ENCODE measurements around the gene RPS24. TPM values are rescaled to one million over a fixed set of nuclear protein-coding genes. Genes with fewer than 3 reads are reported as not detected.

Gene RPS24
- polyA plus RNA-seq, 1 donor (not counting 4 experiments of a cell fraction or from before 2014, with no cell fraction given) = 5,180 TPM

GRCh38 chr10:78044179-78044578, 10.5 kb downstream of the RPS24 start:
- TF ChIP-seq CTCF (optimal IDR thresholded peaks at IDR 0.05 in 1 of 3, IDR thresholded peaks at IDR 0.05 in 1 of 3, conservative IDR thresholded peaks at IDR 0.05 in 1 of 3; ENCODE audit: extremely low read depth in 1 of 3, insufficient read depth in 2 of 3, low read length in 3 of 3) = no peak
- no peak for TF ChIP-seq EZH2 (IDR thresholded peaks at IDR 0.05; ENCODE audit: low read length)
- no peak overlapping the region for H3K4me3 ChIP-seq (ENCODE audit: control insufficient read depth in 2 of 3, extremely low read depth in 1 of 3, insufficient read depth in 2 of 3, low read depth in 1 of 3, low read length in 3 of 3)
- H3K4me1 ChIP-seq (ENCODE audit: control insufficient read depth, extremely low read depth, insufficient read depth, low read length) = peaks cover 11% of the 10 kb centered on the region
- H3K9ac ChIP-seq (ENCODE audit: control insufficient read depth, extremely low read depth, insufficient read depth, low read length) = no peak overlapping the region
- dilution Hi-C loops (cut with MboI; ENCODE audit: extremely low pct_ligation_motif_present, low sequenced_read_pairs) = no loop called here
- H3K79me2 ChIP-seq (ENCODE audit: control insufficient read depth, insufficient read depth, low read length) = peaks cover 22% of the 10 kb centered on the region
- H4K20me1 ChIP-seq (ENCODE audit: control insufficient read depth, extremely low read depth, insufficient read depth, low read length) = peaks cover 38% of the 10 kb centered on the region
- DNase-seq (ENCODE audit: low read depth, low spot score) (no peak), FAIRE-seq (no peak)
- H3K27ac ChIP-seq (ENCODE audit: control insufficient read depth, insufficient read depth, low read length) = no peak overlapping the region
- no peaks in the 10 kb centered on the region for H3K27me3 ChIP-seq (ENCODE audit: control insufficient read depth, extremely low read depth, insufficient read depth, low read length)
- H3K9me1 ChIP-seq (ENCODE audit: control insufficient read depth, extremely low read depth, insufficient read depth, low read length) = peaks cover 8% of the 10 kb centered on the region
- H3K36me3 ChIP-seq (ENCODE audit: control insufficient read depth in 2 of 2, extremely low read depth in 1 of 2, insufficient read depth in 2 of 2, low read length in 2 of 2) = peaks cover 25 to 35% of the 10 kb centered on the region in 2 experiments
- H3K9me3 ChIP-seq (ENCODE audit: control insufficient read depth, low read depth, low read length) = no peaks in the 10 kb centered on the region
- no peak overlapping the region for H2AFZ ChIP-seq (ENCODE audit: control insufficient read depth, low read length)
- H3K4me2 ChIP-seq (ENCODE audit: control insufficient read depth, extremely low read depth, insufficient read depth, low read depth, low read length) = no peak overlapping the region

GRCh38 chr10:78044699-78045098, 11.0 kb downstream of the RPS24 start:
- Histone ChIP-seq H3K4me1 (ENCODE audit: control insufficient read depth, extremely low read depth, insufficient read depth, low read length) (peaks cover 9% of the 10 kb centered on the region), H3K27me3 (ENCODE audit: control insufficient read depth, extremely low read depth, insufficient read depth, low read length) (no peaks in the 10 kb centered on the region), H2AFZ (ENCODE audit: control insufficient read depth, low read length) (no peak overlapping the region), H3K9me1 (ENCODE audit: control insufficient read depth, extremely low read depth, insufficient read depth, low read length) (peaks cover 8% of the 10 kb centered on the region), H3K27ac (ENCODE audit: control insufficient read depth, insufficient read depth, low read length) (no peak overlapping the region), H3K9me3 (ENCODE audit: control insufficient read depth, low read depth, low read length) (no peaks in the 10 kb centered on the region), H3K4me3 (ENCODE audit: control insufficient read depth in 2 of 3, extremely low read depth in 1 of 3, insufficient read depth in 2 of 3, low read depth in 1 of 3, low read length in 3 of 3) (no peak overlapping the region), H3K9ac (ENCODE audit: control insufficient read depth, extremely low read depth, insufficient read depth, low read length) (no peak overlapping the region), H3K79me2 (ENCODE audit: control insufficient read depth, insufficient read depth, low read length) (peaks cover 16% of the 10 kb centered on the region), H4K20me1 (ENCODE audit: control insufficient read depth, extremely low read depth, insufficient read depth, low read length) (peaks cover 34% of the 10 kb centered on the region), H3K36me3 (ENCODE audit: control insufficient read depth in 2 of 2, extremely low read depth in 1 of 2, insufficient read depth in 2 of 2, low read length in 2 of 2) (peaks cover 24 to 32% of the 10 kb centered on the region in 2 experiments), H3K4me2 (ENCODE audit: control insufficient read depth, extremely low read depth, insufficient read depth, low read depth, low read length) (no peak overlapping the region)
- FAIRE-seq = no peak
- DNase-seq (ENCODE audit: low read depth, low spot score) = no peak
- no peak for TF ChIP-seq EZH2 (IDR thresholded peaks at IDR 0.05; ENCODE audit: low read length)
- no peak for TF ChIP-seq CTCF (optimal IDR thresholded peaks at IDR 0.05 in 1 of 3, IDR thresholded peaks at IDR 0.05 in 1 of 3, conservative IDR thresholded peaks at IDR 0.05 in 1 of 3; ENCODE audit: extremely low read depth in 1 of 3, insufficient read depth in 2 of 3, low read length in 3 of 3)
- dilution Hi-C loops (cut with MboI; ENCODE audit: extremely low pct_ligation_motif_present, low sequenced_read_pairs) = no loop called here

All from keratinocyte (primary cell).